Measurements from ENCODE around the gene SPDYE1. TPM values are rescaled to one million over a fixed set of nuclear protein-coding genes. Genes with fewer than 3 reads are reported as not detected.

The SPDYE1 gene
- total RNA-seq, 2 donors from 2014 or later = not detected

DNA sequence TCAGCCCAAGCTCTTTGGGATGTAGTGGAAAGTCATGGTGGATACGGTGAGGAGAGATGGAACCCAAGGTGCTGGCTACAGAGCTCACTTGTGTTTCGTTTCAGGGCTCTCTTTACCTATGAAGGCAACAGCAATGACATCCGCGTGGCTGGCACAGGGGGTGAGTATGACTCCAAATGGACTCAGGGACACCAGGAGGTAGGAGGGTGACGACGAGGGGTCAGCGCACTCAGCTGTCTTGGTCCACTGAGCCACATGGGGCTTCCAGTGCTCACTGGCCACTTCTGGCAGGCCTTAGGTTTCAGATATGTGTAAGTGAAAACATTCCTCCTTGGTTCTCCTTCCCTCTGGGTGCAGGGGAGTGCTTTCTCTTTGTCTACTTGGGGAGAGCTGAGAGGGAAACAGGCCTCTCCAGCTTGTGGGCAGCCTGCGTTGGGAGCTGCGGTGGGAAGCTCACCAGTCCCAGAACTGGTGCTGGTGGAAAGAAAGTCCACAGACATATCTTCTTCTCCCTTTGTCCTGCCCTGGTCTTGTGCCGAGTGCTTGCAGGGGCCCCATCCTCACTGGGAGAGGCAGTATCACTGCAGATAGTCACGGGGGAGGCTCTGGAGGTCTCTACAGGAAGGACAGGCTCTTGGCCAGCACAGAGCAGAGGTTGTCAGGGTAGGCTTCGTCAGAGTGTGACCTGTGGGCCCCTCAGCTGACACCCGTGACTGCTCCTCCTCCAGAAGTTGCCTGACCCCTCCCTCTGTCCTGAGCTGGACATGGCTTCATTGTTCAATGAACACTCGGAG, 52.6 kb downstream of the SPDYE1 start:
- peaks cover 32 to 40% of the 10 kb centered on the region in 2 donors for H3K36me3 Mint-ChIP-seq
- ATAC-seq (no peak), DNase-seq (ENCODE audit: low spot score in 2 of 2) (peak in 1 of 2 donors; percentile 39)
- no peaks in the 10 kb centered on the region for H3K9me3 Mint-ChIP-seq
- peak overlapping the region; percentile 61 to 82 for H3K27ac Mint-ChIP-seq

GRCh38 chr7:44050915-44051560, 53.3 kb downstream of the SPDYE1 start:
- DNase-seq (ENCODE audit: low spot score in 2 of 2) = peak in 1 of 2 donors; percentile 9
- H3K27ac Mint-ChIP-seq = peak overlapping the region; percentile 57 to 82
- ATAC-seq = no peak
- peaks cover 26 to 33% of the 10 kb centered on the region in 2 donors for H3K36me3 Mint-ChIP-seq
- no peaks in the 10 kb centered on the region for H3K9me3 Mint-ChIP-seq

- H3K27ac Mint-ChIP-seq = peak overlapping the region; percentile 57 to 88
- peaks cover 22 to 26% of the 10 kb centered on the region in 2 donors for H3K36me3 Mint-ChIP-seq
- peak in 1 of 2 donors; percentile 28 for DNase-seq (ENCODE audit: low spot score in 2 of 2)
- ATAC-seq = peak; percentile 20 to 68
- H3K9me3 Mint-ChIP-seq = no peaks in the 10 kb centered on the region
Measured at GRCh38 chr7:44051611-44052220, 54.0 kb downstream of the SPDYE1 start.

DNA sequence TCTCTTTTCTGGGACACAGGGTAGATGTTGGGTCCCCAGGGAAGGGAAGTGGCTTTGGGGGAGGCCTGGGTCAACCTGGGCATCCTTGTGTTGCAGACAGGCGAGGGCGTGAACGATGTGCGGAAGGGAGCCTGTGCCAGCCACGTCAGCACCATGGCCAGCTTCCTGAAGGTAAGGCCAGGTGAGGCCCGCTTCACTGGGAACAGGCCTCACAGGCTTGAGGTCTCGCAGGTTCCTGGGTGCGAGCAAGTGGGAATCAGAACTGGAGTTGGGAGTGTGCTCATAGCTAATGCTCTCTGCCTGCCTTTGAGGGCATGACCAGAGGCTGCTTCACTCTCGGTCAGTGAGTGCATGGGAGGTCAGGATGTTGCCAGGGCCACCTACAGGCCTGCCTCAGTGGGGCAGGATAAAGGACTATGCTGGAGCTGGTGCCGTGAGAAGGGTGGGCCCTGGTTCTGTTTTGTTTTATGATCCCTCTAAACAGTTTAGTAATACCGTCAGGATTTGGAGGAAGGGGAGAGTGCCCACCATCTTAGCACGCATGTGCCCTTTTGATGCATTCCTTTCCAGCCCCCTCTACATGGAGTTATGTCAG, 55.2 kb downstream of the SPDYE1 start:
- ATAC-seq = no peak
- peaks cover 13 to 17% of the 10 kb centered on the region in 2 donors for H3K36me3 Mint-ChIP-seq
- H3K27ac Mint-ChIP-seq = peak overlapping the region in 1 of 2 donors; percentile 74
- DNase-seq (ENCODE audit: low spot score in 2 of 2) = no peak
- no peaks in the 10 kb centered on the region for H3K9me3 Mint-ChIP-seq

- DNase-seq (ENCODE audit: low spot score in 2 of 2) (peak in 1 of 2 donors; percentile 48), ATAC-seq (no peak)
- no peak overlapping the region for H3K27ac Mint-ChIP-seq
- H3K36me3 Mint-ChIP-seq = peaks cover 4 to 24% of the 10 kb centered on the region in 2 donors
- H3K9me3 Mint-ChIP-seq = no peaks in the 10 kb centered on the region
Measured at GRCh38 chr7:44056681-44057080, 59.0 kb downstream of the SPDYE1 start.

- Mint-ChIP-seq H3K36me3 (peaks cover 4 to 24% of the 10 kb centered on the region in 2 donors), H3K9me3 (no peaks in the 10 kb centered on the region), H3K27ac (peak overlapping the region in 1 of 2 donors; percentile 55)
- peak in 1 of 2 donors; percentile 50 for DNase-seq (ENCODE audit: low spot score in 2 of 2)
- no peak for ATAC-seq
Measured at GRCh38 chr7:44057181-44057848, 59.6 kb downstream of the SPDYE1 start.

DNA sequence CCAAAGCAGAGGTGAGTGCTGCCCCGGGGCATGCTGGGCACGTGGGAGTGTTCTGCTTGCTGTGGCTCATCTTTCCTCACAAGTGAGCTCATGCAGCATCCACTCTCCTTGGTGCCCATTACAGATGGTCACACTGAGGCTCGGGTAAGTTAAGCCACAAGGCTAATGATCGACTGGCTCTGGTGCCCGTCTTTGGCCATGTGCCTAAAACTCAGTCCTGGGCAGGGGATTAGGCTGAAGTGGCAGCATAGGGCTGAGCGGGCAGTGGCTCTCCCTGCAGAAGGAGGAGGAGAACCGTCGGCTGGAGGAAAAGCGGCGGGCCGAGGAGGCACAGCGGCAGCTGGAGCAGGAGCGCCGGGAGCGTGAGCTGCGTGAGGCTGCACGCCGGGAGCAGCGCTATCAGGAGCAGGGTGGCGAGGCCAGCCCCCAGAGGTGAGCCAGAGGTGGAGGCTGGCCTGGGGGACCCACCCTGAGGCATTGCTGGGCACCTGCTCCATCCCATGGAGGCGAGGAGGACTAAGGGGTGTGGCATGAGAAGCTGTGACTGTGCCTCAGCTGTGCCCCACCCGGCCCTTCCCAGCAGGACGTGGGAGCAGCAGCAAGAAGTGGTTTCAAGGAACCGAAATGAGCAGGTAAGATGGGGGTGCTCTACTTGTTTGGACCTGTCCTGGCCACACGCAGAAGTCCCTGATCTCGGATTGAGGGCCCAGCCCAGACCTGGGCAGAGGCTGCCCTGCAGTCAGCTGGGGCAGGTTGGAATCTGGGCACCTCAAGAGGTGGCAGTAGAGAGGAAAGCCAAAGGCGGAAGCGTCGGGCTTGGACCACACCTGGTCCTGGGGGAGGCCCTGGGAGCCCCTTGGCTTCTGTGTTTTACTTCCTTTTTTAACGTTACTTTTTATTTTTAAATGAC, 60.4 kb downstream of the SPDYE1 start:
- ATAC-seq (no peak), DNase-seq (ENCODE audit: low spot score in 2 of 2) (peak in 1 of 2 donors; percentile 30)
- Mint-ChIP-seq H3K27ac (peak overlapping the region; percentile 59 to 65), H3K36me3 (peaks cover 4 to 19% of the 10 kb centered on the region in 2 donors), H3K9me3 (no peaks in the 10 kb centered on the region)

DNA sequence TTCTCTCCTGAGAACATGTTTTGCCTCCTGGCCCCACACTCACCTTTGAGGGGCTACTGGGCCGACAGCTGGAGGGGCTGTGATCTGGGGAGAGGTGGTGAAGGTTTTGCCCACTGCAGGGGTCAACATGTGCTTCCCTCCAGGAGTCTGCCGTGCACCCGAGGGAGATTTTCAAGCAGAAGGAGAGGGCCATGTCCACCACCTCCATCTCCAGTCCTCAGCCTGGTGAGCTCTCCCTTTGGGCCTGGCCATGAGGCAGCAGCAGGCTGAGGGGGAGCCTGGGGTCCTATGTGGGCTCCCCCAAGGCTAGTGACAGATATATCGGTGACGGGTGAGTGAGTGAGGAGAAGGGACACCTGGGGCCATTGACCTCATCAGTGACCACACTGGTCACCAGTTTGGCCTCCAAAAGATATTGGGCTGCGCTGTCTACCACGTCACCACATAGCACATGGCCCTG, 61.1 kb downstream of the SPDYE1 start:
- peak overlapping the region; percentile 59 to 65 for H3K27ac Mint-ChIP-seq
- DNase-seq (ENCODE audit: low spot score in 2 of 2) (no peak), ATAC-seq (no peak)
- no peaks in the 10 kb centered on the region for H3K9me3 Mint-ChIP-seq
- H3K36me3 Mint-ChIP-seq = peaks cover 4 to 19% of the 10 kb centered on the region in 2 donors

GRCh38 chr7:44059219-44060090, 61.8 kb downstream of the SPDYE1 start:
- peak overlapping the region in 1 of 2 donors; percentile 87 for H3K27ac Mint-ChIP-seq
- no peak for ATAC-seq
- H3K36me3 Mint-ChIP-seq = peaks cover 4 to 18% of the 10 kb centered on the region in 2 donors
- peak in 1 of 2 donors; percentile 44 for DNase-seq (ENCODE audit: low spot score in 2 of 2)
- H3K9me3 Mint-ChIP-seq = no peaks in the 10 kb centered on the region

Other genes with a start within 250 kb of the SPDYE1 start
- 10 to 100 TPM; 28.3 to 29.6 TPM for gene BLVRA, start 239.2 kb upstream of the SPDYE1 start, total RNA-seq
- 100 to 1,000 TPM; 112 to 118 TPM for gene MRPS24, start 128.4 kb upstream of the SPDYE1 start, total RNA-seq
- 10 to 100 TPM; 16.4 to 26.3 TPM for gene URGCP, start 91.3 kb upstream of the SPDYE1 start, total RNA-seq
- gene UBE2D4, start 71.5 kb upstream of the SPDYE1 start, total RNA-seq = 1 to 10 TPM; 3.3 to 7.5 TPM
- gene DBNL, start 46.8 kb downstream of the SPDYE1 start, total RNA-seq = 100 to 1,000 TPM in 1 of 2 donors, 10 to 100 TPM in 1; 75.3 to 123 TPM
- 1 to 10 TPM in 1 of 2 donors, under 1 TPM in 1; 0.64 to 1.0 TPM for gene PGAM2, start 67.7 kb downstream of the SPDYE1 start, total RNA-seq
- gene POLM, start 84.6 kb downstream of the SPDYE1 start, total RNA-seq = 10 to 100 TPM; 35.7 to 37.2 TPM
- 10 to 100 TPM; 14.6 to 26.9 TPM for gene AEBP1, start 106.4 kb downstream of the SPDYE1 start, total RNA-seq
- 100 to 1,000 TPM; 129 to 212 TPM for gene POLD2, start 125.7 kb downstream of the SPDYE1 start, total RNA-seq
- gene MYL7, start 143.4 kb downstream of the SPDYE1 start, total RNA-seq = not detected
- 1 to 10 TPM in 1 of 2 donors, under 1 TPM in 1; 0.80 to 1.2 TPM for gene GCK, start 191.5 kb downstream of the SPDYE1 start, total RNA-seq
- gene YKT6, start 203.1 kb downstream of the SPDYE1 start, total RNA-seq = 10 to 100 TPM; 45.2 to 72.9 TPM